CD4-positive, alpha-beta T cell (primary cell): ENCODE data around the gene KRTAP17-1. TPM values are rescaled to one million over a fixed set of nuclear protein-coding genes. Genes with fewer than 3 reads are reported as not detected.

ENCODE experiments used
- ATAC-seq: fragments of 200-7000 bp; cut with Tn5 transposase; one replicate; pipeline ENCODE4 v1.10.0; 2022; ENCODE audit warnings: mild to moderate bottlenecking; ENCODE audit not compliant: poor library complexity
- CTCF ChIA-PET: fragments of 350-600 bp; sonication (Branson Sonifier 250); formaldehyde crosslinking; loops from one replicate; lab custom pipeline; 2021; ENCODE audit warnings: antibody characterized with exemption, inconsistent platforms; lab: Charles Lee
- POLR2A ChIA-PET: fragments of 350-600 bp; sonication (Branson Sonifier 250); formaldehyde crosslinking; loops from one replicate; lab custom pipeline; 2021; ENCODE audit warnings: antibody characterized with exemption, inconsistent platforms; lab: Charles Lee
- DNase-seq, 14 experiments: peaks; one replicate each; pipeline ENCODE4 v3.0.0-alpha.2; 2013 to 2020; ENCODE audit warnings: mixed read lengths in 2 of 14
- H3K27ac ChIP-seq, 2 donors: one replicate each; pipeline versions ENCODE4 v1.5.1 to v1.7.0; 2013; ENCODE audit warnings: low read length in 2 of 2, low read depth in 1 of 2, mild to moderate bottlenecking in 1 of 2
- H3K27me3 ChIP-seq, 2 experiments: 1 replicate in 1 of 2; 2 replicates in 1 of 2; pipeline versions ENCODE4 v1.6.1 to v1.7.0; 2013; ENCODE audit warnings: low read length in 2 of 2, control low read depth in 1 of 2, mild to moderate bottlenecking in 1 of 2, moderate library complexity in 1 of 2; ENCODE audit not compliant: insufficient read depth in 2 of 2, control insufficient read depth in 1 of 2
- H3K36me3 ChIP-seq: one replicate; pipeline ENCODE4 v1.6.1; 2013; ENCODE audit warnings: low read length, control low read depth; ENCODE audit not compliant: insufficient read depth
- H3K4me1 ChIP-seq: one replicate; pipeline ENCODE4 v1.6.1; 2013; ENCODE audit warnings: low read length, control low read depth; ENCODE audit not compliant: insufficient read depth
- H3K4me3 ChIP-seq: one replicate; pipeline ENCODE4 v1.5.1; 2013; ENCODE audit warnings: mild to moderate bottlenecking, low read length, moderate library complexity
- H3K9me3 ChIP-seq, 2 experiments: 1 replicate in 1 of 2; 2 replicates in 1 of 2; pipeline versions ENCODE4 v1.6.1 to v1.7.0; 2013; ENCODE audit warnings: low read length in 2 of 2, mild to moderate bottlenecking in 2 of 2, control low read depth in 1 of 2, moderate library complexity in 1 of 2; ENCODE audit not compliant: control insufficient read depth in 1 of 2, insufficient read depth in 1 of 2
- H3K27ac Mint-ChIP-seq: one replicate; pipeline ENCODE4 v1.8.0; 2020; ENCODE audit warnings: mixed read lengths
- H3K27me3 Mint-ChIP-seq: one replicate; pipeline ENCODE4 v1.8.0; 2021; ENCODE audit warnings: mixed read lengths
- H3K36me3 Mint-ChIP-seq: one replicate; pipeline ENCODE4 v1.8.0; 2021; ENCODE audit warnings: low read depth, mixed read lengths
- H3K4me1 Mint-ChIP-seq: one replicate; pipeline ENCODE4 v1.8.0; 2021; ENCODE audit warnings: low read depth, mixed read lengths
- H3K4me3 Mint-ChIP-seq: one replicate; pipeline ENCODE4 v1.8.0; 2020; ENCODE audit warnings: mild to moderate bottlenecking, mixed read lengths
- H3K9me3 Mint-ChIP-seq: one replicate; pipeline ENCODE4 v1.8.0; 2020; ENCODE audit warnings: mixed read lengths
- intact Hi-C, 2 experiments: fragments of 100-400 bp; cut with DNase I in 1 of 2; cut with micrococcal nuclease in 1 of 2; formaldehyde crosslinking; loops; one replicate each; pipeline versions ENCODE4 v1.15.1 to v1.9.0; 2023 to 2025; cut with DNase I, micrococcal nuclease
- total RNA-seq, 174 experiments: library from RNA in 2 of 174; stranded (reverse) in 2 of 174; gene quantifications; one replicate each; pipeline ENCODE4 v1.2.3 and lab custom pipeline; 2021 to 2026
- TF ChIP-seq, protein P1 (sequence below): fragments of 200-600 bp; IDR thresholded peaks from one replicate; pipeline ENCODE4 v1.8.0; 2022; ENCODE audit warnings: antibody characterized with exemption, mild to moderate bottlenecking

Gene KRTAP17-1
- total RNA-seq, 2 experiments from 2014 or later: not detected

DNA sequence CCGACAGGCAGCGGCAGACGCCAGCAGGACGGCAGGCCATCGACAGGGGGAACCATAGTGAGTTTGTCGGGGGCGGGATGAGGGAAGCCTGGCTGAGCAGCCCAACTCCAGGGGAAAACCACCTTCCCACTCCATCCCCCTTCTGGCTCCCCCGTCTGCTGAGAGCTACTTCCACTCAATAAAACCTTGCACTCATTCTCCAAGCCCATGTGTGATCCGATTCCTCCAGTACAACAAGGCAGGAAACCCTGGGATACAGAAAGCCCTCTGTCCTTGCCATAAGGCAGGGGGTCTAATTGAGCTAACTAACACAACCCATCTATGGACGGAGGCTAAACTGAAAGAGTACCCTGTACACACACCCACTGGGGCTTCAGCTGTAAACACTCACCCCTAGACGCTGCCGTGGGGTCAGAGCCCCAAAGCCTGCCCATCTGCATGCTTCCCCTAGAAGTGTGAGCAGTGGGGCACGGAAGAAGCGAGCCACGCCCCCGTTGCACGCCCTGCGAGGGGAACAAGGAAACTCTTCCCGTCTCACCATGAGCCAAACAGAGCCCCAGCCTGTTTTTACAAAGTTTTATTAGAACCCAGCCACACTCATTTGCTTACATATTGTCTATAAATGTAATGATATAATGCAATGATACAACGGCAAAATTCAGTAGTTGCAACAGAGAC lies 16.9 kb downstream of the KRTAP17-1 start:
- POLR2A ChIA-PET: interaction anchor here (1.4 kb wide), 1 partner anchor 10 kb away, joined by 3 read pairs; no protein-coding TSS in a partner anchor
- no peak for ATAC-seq

DNA sequence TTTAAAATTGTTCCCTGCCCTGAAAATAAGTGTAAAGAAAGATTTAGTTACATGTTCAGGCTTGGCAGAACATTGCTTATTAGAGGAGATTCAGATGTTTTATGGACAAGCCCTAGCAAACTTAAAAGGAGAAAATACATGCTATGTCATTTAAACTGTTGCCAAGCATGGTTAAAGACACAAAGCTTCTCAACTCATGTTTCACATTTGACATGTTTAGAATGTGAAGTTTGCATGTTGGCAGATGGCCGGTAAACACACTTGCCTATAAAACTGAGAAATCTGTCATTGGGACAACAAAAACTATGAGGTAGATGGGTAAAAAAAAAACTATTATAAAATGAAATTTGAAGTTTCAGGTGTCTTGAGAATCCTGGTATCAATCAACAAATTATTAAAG lies 18.7 kb downstream of the KRTAP17-1 start:
- peaks cover 4% of the 10 kb centered on the region for H3K9me3 Mint-ChIP-seq
- no peaks in the 10 kb centered on the region for H3K36me3 Mint-ChIP-seq
- no peaks in the 10 kb centered on the region for H3K4me1 ChIP-seq
- no peak overlapping the region for H3K4me3 ChIP-seq
- intact Hi-C loops: no loop called here
- ChIA-PET CTCF (no interaction called here), POLR2A (no interaction called here)
- peaks cover 4% of the 10 kb centered on the region for H3K27me3 Mint-ChIP-seq
- no peak overlapping the region for H3K27ac ChIP-seq
- no peaks in the 10 kb centered on the region for H3K27me3 ChIP-seq
- no peak for ATAC-seq
- DNase-seq: no peak
- no peak overlapping the region for H3K4me3 Mint-ChIP-seq
- TF ChIP-seq, protein P1, sequence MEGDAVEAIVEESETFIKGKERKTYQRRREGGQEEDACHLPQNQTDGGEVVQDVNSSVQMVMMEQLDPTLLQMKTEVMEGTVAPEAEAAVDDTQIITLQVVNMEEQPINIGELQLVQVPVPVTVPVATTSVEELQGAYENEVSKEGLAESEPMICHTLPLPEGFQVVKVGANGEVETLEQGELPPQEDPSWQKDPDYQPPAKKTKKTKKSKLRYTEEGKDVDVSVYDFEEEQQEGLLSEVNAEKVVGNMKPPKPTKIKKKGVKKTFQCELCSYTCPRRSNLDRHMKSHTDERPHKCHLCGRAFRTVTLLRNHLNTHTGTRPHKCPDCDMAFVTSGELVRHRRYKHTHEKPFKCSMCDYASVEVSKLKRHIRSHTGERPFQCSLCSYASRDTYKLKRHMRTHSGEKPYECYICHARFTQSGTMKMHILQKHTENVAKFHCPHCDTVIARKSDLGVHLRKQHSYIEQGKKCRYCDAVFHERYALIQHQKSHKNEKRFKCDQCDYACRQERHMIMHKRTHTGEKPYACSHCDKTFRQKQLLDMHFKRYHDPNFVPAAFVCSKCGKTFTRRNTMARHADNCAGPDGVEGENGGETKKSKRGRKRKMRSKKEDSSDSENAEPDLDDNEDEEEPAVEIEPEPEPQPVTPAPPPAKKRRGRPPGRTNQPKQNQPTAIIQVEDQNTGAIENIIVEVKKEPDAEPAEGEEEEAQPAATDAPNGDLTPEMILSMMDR: no peak
- peaks cover 9% of the 10 kb centered on the region for H3K4me1 Mint-ChIP-seq
- H3K36me3 ChIP-seq: no peaks in the 10 kb centered on the region
- peaks cover 0 to 3% of the 10 kb centered on the region in 2 experiments for H3K9me3 ChIP-seq
- H3K27ac Mint-ChIP-seq: no peak overlapping the region

More for the DNA sequence above, 16.9 kb downstream of the KRTAP17-1 start:
- intact Hi-C loops: loop anchor here in 1 of 2 experiments (1.0 kb wide), 1 partner anchor 20 kb away; no protein-coding TSS in a partner anchor
- no peak overlapping the region for H3K27ac ChIP-seq
- no peak for DNase-seq
- H3K36me3 ChIP-seq: no peaks in the 10 kb centered on the region
- H3K27ac Mint-ChIP-seq: no peak overlapping the region
- peaks cover 13% of the 10 kb centered on the region for H3K4me1 Mint-ChIP-seq
- peaks cover 0 to 3% of the 10 kb centered on the region in 2 experiments for H3K9me3 ChIP-seq
- H3K27me3 Mint-ChIP-seq: peaks cover 4% of the 10 kb centered on the region
- no peaks in the 10 kb centered on the region for H3K4me1 ChIP-seq
- no peak overlapping the region for H3K4me3 Mint-ChIP-seq
- no peaks in the 10 kb centered on the region for H3K27me3 ChIP-seq
- H3K36me3 Mint-ChIP-seq: no peaks in the 10 kb centered on the region
- TF ChIP-seq, protein P1: no peak
- H3K9me3 Mint-ChIP-seq: peaks cover 4% of the 10 kb centered on the region
- CTCF ChIA-PET: no interaction called here
- H3K4me3 ChIP-seq: no peak overlapping the region

DNA sequence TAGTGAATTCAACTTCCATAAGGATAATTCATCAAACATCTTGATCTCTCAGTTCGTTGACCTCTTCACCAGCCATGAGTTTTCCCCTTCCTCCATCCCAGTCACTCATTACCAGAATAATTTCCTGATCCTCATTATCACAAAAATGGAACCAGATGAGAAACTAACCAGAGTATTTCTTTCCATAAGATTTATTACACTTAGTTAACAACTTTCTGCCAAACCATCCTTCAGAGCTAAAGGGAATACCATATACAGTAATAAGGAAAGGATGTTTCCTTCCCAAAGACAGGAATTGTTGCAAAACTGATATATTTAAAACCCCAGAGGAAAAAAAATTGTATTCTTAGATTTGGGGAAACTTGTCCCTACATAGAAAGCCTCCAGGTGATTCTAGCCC lies 21.5 kb downstream of the KRTAP17-1 start:
- Histone ChIP-seq H3K4me1 (no peaks in the 10 kb centered on the region), H3K4me3 (no peak overlapping the region), H3K27me3 (no peaks in the 10 kb centered on the region), H3K9me3 (no peaks in the 10 kb centered on the region), H3K36me3 (no peaks in the 10 kb centered on the region), H3K27ac (no peak overlapping the region)
- TF ChIP-seq, protein P1: no peak
- intact Hi-C loops: loop anchor here in 1 of 2 experiments (5.0 kb wide), 1 partner anchor 42 kb away; no protein-coding TSS in a partner anchor
- ChIA-PET POLR2A (no interaction called here), CTCF (no interaction called here)
- Mint-ChIP-seq H3K27me3 (peaks cover 4% of the 10 kb centered on the region), H3K9me3 (peaks cover 2% of the 10 kb centered on the region), H3K27ac (no peak overlapping the region), H3K36me3 (no peaks in the 10 kb centered on the region), H3K4me3 (no peak overlapping the region), H3K4me1 (no peaks in the 10 kb centered on the region)
- ATAC-seq (no peak), DNase-seq (no peak)
